GM19099 (cell line): Measurements from ENCODE around the gene MYH16.

Source experiments
- POLR2A ChIP-seq: IDR thresholded peaks from 3 replicates; pipeline ENCODE4 v1.6.1; 2011; ENCODE audit warnings: low read depth; ENCODE audit not compliant: insufficient read length; ENCODE audit errors: extremely low read depth

MYH16 gene

GRCh38 chr7:99325592-99326407 is 53.2 kb downstream of the MYH16 start, which contains the start of gene ARPC1A:
ARPC1A (plus strand) TSS chr7:99325898; CDS start chr7:99333354, 7,456 bp downstream.
- TF ChIP-seq POLR2A, result peak; percentile 97

DNA sequence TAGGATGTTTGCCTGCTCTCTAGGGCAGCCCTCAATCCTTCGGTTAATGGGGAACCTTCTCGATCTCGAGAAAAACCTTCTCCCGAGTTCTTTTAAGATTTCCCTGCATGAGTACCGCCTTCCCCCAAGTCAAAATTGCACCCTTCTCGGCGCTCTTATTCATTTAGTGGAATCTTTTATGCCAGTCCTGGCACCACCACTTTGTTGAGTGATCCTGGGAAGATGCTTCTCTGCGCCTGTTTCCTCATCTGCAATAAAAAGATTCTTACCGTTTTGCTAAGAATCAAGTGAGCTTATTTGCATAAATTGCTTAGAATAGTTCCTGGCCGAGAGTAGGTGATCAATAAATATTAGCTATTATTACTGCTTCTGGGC is 53.8 kb downstream of the MYH16 start:
- TF ChIP-seq POLR2A, result no peak

GRCh38 chr7:99331002-99331401 is 58.4 kb downstream of the MYH16 start:
- no peak for TF ChIP-seq POLR2A

GRCh38 chr7:99339595-99339994 is 67.0 kb downstream of the MYH16 start:
- no peak for TF ChIP-seq POLR2A

GRCh38 chr7:99340659-99341058 is 68.0 kb downstream of the MYH16 start:
- TF ChIP-seq POLR2A, result no peak

DNA sequence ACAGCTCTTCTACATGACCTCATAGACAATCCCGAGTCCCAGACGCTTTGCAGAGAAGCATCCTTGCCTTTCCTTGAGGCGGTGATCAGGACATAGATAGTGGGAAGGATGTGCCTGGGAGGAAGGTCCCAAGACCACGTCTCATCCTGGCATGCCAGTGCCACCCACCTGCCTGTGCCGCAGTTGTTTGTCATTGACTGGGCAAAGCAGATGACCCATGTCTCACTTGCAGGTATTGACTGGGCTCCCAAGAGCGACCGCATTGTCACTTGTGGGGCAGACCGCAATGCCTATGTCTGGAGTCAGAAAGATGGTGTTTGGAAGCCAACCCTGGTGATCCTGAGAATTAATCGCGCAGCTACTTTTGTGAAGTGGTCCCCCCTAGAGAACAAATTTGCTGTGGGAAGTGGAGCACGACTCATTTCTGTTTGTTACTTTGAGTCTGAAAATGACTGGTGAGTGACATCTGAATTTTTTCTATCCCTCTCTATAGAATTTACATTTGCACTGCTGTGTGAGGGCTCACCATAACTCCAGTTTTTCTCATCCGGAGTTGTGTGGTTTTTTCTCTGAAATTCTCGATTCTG is 71.5 kb downstream of the MYH16 start:
- TF ChIP-seq POLR2A, result no peak

GRCh38 chr7:99352247-99352646 is 79.6 kb downstream of the MYH16 start:
- TF ChIP-seq POLR2A, result no peak

GRCh38 chr7:99355098-99355497 is 82.5 kb downstream of the MYH16 start:
- no peak for TF ChIP-seq POLR2A

DNA sequence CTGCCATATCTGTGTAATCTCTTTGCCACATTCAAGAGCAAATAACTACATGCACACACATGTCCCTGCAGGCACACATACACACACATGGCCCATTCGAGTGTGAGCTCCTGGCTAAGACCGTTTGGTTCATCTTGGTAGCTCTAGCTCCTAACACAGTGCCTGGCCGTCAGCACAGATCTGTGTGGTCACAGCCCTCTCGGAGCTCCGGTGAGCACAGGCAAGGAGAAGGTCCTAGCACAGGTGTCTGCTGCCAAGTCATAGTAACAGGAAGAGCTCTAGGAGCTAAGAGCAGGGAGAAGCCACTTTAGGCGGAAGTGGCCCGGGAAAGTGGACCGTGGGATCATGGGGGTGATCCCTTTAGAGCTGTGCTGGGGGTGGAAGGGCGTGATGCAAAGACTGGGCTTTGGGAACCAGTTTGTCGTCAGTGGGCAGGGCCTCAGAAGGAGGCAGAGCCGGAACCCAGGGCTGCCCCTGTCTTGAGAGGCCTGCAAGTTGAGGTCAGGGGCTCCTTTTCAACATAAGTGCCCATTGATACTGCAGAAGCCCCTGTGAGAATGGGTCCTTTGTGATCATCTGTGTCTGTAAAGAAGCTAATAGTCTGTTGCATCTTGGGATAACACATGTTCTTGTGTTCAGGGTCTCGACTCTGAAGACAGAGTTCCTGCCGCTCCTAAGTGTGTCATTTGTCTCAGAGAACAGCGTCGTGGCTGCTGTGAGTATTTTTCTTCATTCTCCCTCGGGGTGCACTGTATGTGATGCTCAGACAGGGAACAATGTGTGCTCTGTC is 85.3 kb downstream of the MYH16 start:
- no peak for TF ChIP-seq POLR2A

GRCh38 chr7:99359465-99360154 is 87.0 kb downstream of the MYH16 start:
- TF ChIP-seq POLR2A, result no peak
